ENCODE results near the gene VGLL4.

DNA sequence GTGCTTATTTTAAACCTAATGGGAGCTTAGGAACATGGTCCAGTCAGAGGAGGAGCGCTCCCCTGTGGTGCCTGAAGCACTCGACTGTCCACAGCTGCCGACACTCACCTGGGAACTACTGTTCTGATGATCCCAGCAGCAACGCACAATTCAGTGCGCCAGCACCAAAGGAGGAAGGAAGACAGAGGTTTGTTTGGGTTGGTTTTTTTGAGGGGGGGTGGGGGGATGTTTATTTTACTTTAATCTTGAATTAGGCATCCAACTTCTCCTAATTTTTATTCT is 48.8 kb upstream of the VGLL4 start:
- TF ChIP-seq, protein P1, sequence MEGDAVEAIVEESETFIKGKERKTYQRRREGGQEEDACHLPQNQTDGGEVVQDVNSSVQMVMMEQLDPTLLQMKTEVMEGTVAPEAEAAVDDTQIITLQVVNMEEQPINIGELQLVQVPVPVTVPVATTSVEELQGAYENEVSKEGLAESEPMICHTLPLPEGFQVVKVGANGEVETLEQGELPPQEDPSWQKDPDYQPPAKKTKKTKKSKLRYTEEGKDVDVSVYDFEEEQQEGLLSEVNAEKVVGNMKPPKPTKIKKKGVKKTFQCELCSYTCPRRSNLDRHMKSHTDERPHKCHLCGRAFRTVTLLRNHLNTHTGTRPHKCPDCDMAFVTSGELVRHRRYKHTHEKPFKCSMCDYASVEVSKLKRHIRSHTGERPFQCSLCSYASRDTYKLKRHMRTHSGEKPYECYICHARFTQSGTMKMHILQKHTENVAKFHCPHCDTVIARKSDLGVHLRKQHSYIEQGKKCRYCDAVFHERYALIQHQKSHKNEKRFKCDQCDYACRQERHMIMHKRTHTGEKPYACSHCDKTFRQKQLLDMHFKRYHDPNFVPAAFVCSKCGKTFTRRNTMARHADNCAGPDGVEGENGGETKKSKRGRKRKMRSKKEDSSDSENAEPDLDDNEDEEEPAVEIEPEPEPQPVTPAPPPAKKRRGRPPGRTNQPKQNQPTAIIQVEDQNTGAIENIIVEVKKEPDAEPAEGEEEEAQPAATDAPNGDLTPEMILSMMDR (IDR thresholded peaks at IDR 0.05): no peak
- no peak for TF ChIP-seq EZH2 (IDR thresholded peaks at IDR 0.05; ENCODE audit: borderline replicate concordance, insufficient read depth, low read depth, low read length, poor library complexity, severe bottlenecking)

Measured in B cell (primary cell).